HCT116 (cell line): ENCODE measurements around the gene OR51F1. TPM values are rescaled to one million over a fixed set of nuclear protein-coding genes. Genes with fewer than 3 reads are reported as not detected.

Source experiments
- ATAC-seq: fragments of 200-7000 bp; cut with Tn5 transposase; 2 replicates; pipeline ENCODE4 v1.9.1; 2020; ENCODE audit warnings: mild to moderate bottlenecking, moderate library complexity
- BruUV-seq: library from RNA; stranded (reverse); fragments of 400-500 nt; replicated peaks from 2 replicates; lab custom pipeline; 2021; lab: Mats Ljungman, UMichigan
- CTCF ChIA-PET: fragments of 300-600 bp; sonication (Branson Sonifier 250); formaldehyde crosslinking; loops from one replicate; lab custom pipeline; 2021; ENCODE audit warnings: antibody characterized with exemption; lab: Charles Lee
- POLR2A ChIA-PET: fragments of 300-600, 350-600 bp; sonication (Branson Sonifier 250); formaldehyde crosslinking; loops from one replicate; lab custom pipeline; 2021; ENCODE audit warnings: antibody characterized with exemption; lab: Charles Lee
- RAD21 ChIA-PET, 2 experiments: fragments of 300-600 bp; sonication (Branson Sonifier 250); formaldehyde crosslinking; loops; one replicate each; lab custom pipeline; 2023; ENCODE audit warnings: low total read pairs in 2 of 2; ENCODE audit not compliant: uncharacterized antibody in 2 of 2, unreplicated experiment in 2 of 2, low non-redundant PET in 1 of 2; lab: Charles Lee
- DNase-seq: peaks from one replicate; pipeline ENCODE4 v3.0.0-alpha.2; 2010; ENCODE audit warnings: low read depth, low spot score
- H2AFZ ChIP-seq: fragments of 200-600 bp; shearing (Covaris generic), sonication (generic); 2 replicates; pipeline ENCODE4 v1.6.1; 2017; ENCODE audit warnings: low read depth, mixed run types, mixed read lengths, antibody characterized with exemption, low read length; ENCODE audit not compliant: poor library complexity, severe bottlenecking
- H3K27ac ChIP-seq: 2 replicates; pipeline ENCODE4 v1.5.1; 2012; ENCODE audit warnings: low read depth, low read length
- H3K27me3 ChIP-seq: fragments of 200-600 bp; sonication (generic); 2 replicates; pipeline ENCODE4 v1.6.1; 2016; ENCODE audit warnings: mixed run types, low read length, mixed read lengths; ENCODE audit not compliant: insufficient read depth
- H3K36me3 ChIP-seq, 2 experiments: fragments of 200-500 bp in 1 of 2; fragments of 200-600 bp in 1 of 2; sonication (Bioruptor generic) in 1 of 2; sonication (generic) in 1 of 2; 2 replicates each; pipeline versions ENCODE4 v1.5.1 to v1.6.1; 2014 to 2016; ENCODE audit warnings: low read length in 2 of 2, inconsistent platforms in 1 of 2, mixed read lengths in 1 of 2, mixed run types in 1 of 2; ENCODE audit not compliant: insufficient read depth in 2 of 2, control insufficient read depth in 1 of 2
- H3K4me1 ChIP-seq, 2 experiments: fragments of 200-600 bp in 1 of 2; sonication (generic) in 1 of 2; 2 replicates each; pipeline versions ENCODE4 v1.5.1 to v1.6.1; 2012 to 2017; ENCODE audit warnings: low read length in 2 of 2, inconsistent platforms in 1 of 2, mild to moderate bottlenecking in 1 of 2, mixed read lengths in 1 of 2, mixed run types in 1 of 2, moderate library complexity in 1 of 2; ENCODE audit not compliant: insufficient read depth in 2 of 2, control insufficient read depth in 1 of 2
- H3K4me2 ChIP-seq: fragments of 200-600 bp; sonication (generic); 2 replicates; pipeline ENCODE4 v1.6.1; 2017; ENCODE audit warnings: mixed run types, low read length, mixed read lengths
- H3K4me3 ChIP-seq, 2 experiments: fragments of 200-600 bp in 1 of 2; sonication (generic) in 1 of 2; replicated peaks in 1 of 2; 2 replicates each; pipeline ENCODE4 v1.5.1; 2011 to 2016; ENCODE audit warnings: low read length in 2 of 2, control low read depth in 1 of 2, low read depth in 1 of 2, mild to moderate bottlenecking in 1 of 2, mixed read lengths in 1 of 2, mixed run types in 1 of 2
- H3K79me2 ChIP-seq: fragments of 200-600 bp; sonication (generic); 2 replicates; pipeline ENCODE4 v1.6.1; 2017; ENCODE audit warnings: mild to moderate bottlenecking, mixed run types, low read length, moderate library complexity, mixed read lengths; ENCODE audit not compliant: insufficient read depth
- H3K9ac ChIP-seq: fragments of 200-600 bp; sonication (generic); 2 replicates; pipeline ENCODE4 v1.6.1; 2016; ENCODE audit warnings: low read length, mixed read lengths
- H3K9me2 ChIP-seq: fragments of 200-600 bp; sonication (generic), shearing (Covaris generic); 2 replicates; pipeline ENCODE4 v1.6.1; 2017; ENCODE audit warnings: mixed run types, mild to moderate bottlenecking, moderate library complexity; ENCODE audit not compliant: insufficient read depth
- H3K9me3 ChIP-seq, 2 experiments: fragments of 200-500 bp in 1 of 2; fragments of 200-600 bp in 1 of 2; sonication (Bioruptor generic) in 1 of 2; sonication (generic) in 1 of 2; 2 replicates each; pipeline ENCODE4 v1.6.1; 2014 to 2017; ENCODE audit warnings: low read length in 2 of 2, mixed read lengths in 2 of 2, inconsistent platforms in 1 of 2, low read depth in 1 of 2, mild to moderate bottlenecking in 1 of 2, mixed run types in 1 of 2, moderate library complexity in 1 of 2; ENCODE audit not compliant: control insufficient read depth in 1 of 2, insufficient read depth in 1 of 2
- H4K20me1 ChIP-seq: fragments of 200-600 bp; sonication (generic), shearing (Covaris generic); 2 replicates; pipeline ENCODE4 v1.6.1; 2017; ENCODE audit warnings: mixed run types, mild to moderate bottlenecking, moderate library complexity; ENCODE audit not compliant: insufficient read depth
- CBX3 ChIP-seq: IDR thresholded peaks from 2 replicates; pipeline ENCODE4 v1.6.1; 2012; ENCODE audit warnings: low read depth
- ELF1 ChIP-seq: IDR thresholded peaks from 2 replicates; pipeline ENCODE4 v1.6.1; 2012; ENCODE audit warnings: low read depth, borderline replicate concordance
- FOSL1 ChIP-seq: IDR thresholded peaks from 2 replicates; pipeline ENCODE4 v1.6.1; 2012; ENCODE audit warnings: low read depth
- JUND ChIP-seq: IDR thresholded peaks from 2 replicates; pipeline ENCODE4 v1.6.1; 2012
- POLR2AphosphoS5 ChIP-seq: IDR thresholded peaks from 2 replicates; pipeline ENCODE4 v1.6.1; 2011; ENCODE audit warnings: mild to moderate bottlenecking, low read depth, low read length, moderate library complexity
- REST ChIP-seq: IDR thresholded peaks from 2 replicates; pipeline ENCODE4 v1.6.1; 2012; ENCODE audit warnings: low read depth
- SP1 ChIP-seq: IDR thresholded peaks from 2 replicates; pipeline ENCODE4 v1.6.1; 2012; ENCODE audit warnings: low read depth
- TCF7L2 ChIP-seq: IDR thresholded peaks from 2 replicates; pipeline ENCODE4 v1.7.0; 2011; ENCODE audit warnings: borderline replicate concordance, inconsistent platforms; ENCODE audit not compliant: insufficient read depth, insufficient read length; ENCODE audit errors: extremely low read depth
- ZNF274 ChIP-seq: fragments of 200-500 bp; sonication (Bioruptor generic); IDR thresholded peaks from 2 replicates; pipeline ENCODE4 v1.6.1; 2014; ENCODE audit warnings: mild to moderate bottlenecking, low read depth, low read length, inconsistent platforms
- intact Hi-C: fragments of 100-400 bp; cut with micrococcal nuclease; formaldehyde crosslinking; loops from 2 replicates; pipeline ENCODE4 v1.10.0; 2022
- total RNA-seq: library from RNA; stranded (reverse); gene quantifications from one replicate; pipeline ENCODE4 v1.2.1, GENCODE V29; 2021; ENCODE audit not compliant: unreplicated experiment

The OR51F1 gene
- total RNA-seq, 1 experiment from 2014 or later, result not detected

GRCh38 chr11:4782454-4782853, 12.7 kb upstream of the OR51F1 start:
- DNase-seq (no peak), ATAC-seq (no peak)
- no peaks in the 10 kb centered on the region for H3K79me2 ChIP-seq
- no peak overlapping the region for H2AFZ ChIP-seq
- H3K9me3 ChIP-seq, result no peaks in the 10 kb centered on the region
- H3K9ac ChIP-seq, result no peak overlapping the region
- H3K27me3 ChIP-seq, result peaks cover 18% of the 10 kb centered on the region
- no peak overlapping the region for H3K4me2 ChIP-seq
- no TSS peak for BruUV-seq
- no peak overlapping the region for H3K4me3 ChIP-seq
- ChIA-PET RAD21 (no interaction called here), POLR2A (no interaction called here), CTCF (no interaction called here)
- no peaks in the 10 kb centered on the region for H3K4me1 ChIP-seq
- no peaks in the 10 kb centered on the region for H4K20me1 ChIP-seq
- no peaks in the 10 kb centered on the region for H3K36me3 ChIP-seq
- intact Hi-C loops, result no loop called here
- no peak overlapping the region for H3K27ac ChIP-seq
- TF ChIP-seq CBX3 (no peak), TCF7L2 (no peak), JUND (no peak), POLR2AphosphoS5 (no peak), REST (no peak), SP1 (no peak), FOSL1 (no peak), ELF1 (no peak), ZNF274 (no peak)
- H3K9me2 ChIP-seq, result no peaks in the 10 kb centered on the region
